HG03103 (cell line): Measurements from ENCODE around the gene LYG2.
"Not testable (repeated sequence)": the region's sequence is repeated elsewhere in the genome, so short reads cannot be mapped to it uniquely, and the experiment has no call there.

Experiments
- ATAC-seq: cut with Tn5 transposase; IDR thresholded peaks from one replicate; pipeline ENCODE4 v1.9.1; 2021; ENCODE audit warnings: low read depth; ENCODE audit not compliant: unreplicated experiment

Gene LYG2

DNA sequence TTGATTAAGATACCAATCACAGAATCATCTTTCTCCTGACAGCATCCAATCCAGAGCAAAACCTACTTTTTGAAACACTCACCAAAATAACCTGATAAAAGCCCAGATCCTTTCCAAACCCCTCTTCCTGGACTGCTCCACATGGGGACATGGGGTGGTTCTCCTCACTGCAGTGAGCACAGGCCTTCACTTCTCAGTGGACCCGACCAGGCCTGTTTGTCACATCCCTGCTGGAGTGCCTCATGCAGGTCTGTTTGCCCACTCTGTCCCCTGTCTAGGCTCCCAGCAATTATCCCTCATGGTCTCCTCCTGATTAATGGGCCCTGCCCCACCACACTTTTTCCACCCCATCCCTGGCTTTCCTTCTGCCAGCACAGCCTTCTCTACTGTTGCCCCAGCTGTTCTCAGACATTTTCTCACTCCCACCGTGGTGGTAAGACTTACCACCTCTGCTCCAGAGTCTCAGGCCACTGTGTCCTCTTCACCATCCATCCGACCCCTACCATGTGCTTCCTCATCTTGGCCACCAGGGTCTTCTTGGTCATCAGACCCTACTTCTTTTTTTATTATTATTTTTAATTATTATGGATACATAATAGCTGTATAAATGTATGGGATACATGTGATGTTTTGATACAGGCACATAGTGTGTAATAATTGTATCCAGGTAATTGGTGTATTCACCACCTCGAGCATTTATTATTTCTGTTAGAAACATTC lies 53.3 kb downstream of the LYG2 start:
- ATAC-seq: no peak

DNA sequence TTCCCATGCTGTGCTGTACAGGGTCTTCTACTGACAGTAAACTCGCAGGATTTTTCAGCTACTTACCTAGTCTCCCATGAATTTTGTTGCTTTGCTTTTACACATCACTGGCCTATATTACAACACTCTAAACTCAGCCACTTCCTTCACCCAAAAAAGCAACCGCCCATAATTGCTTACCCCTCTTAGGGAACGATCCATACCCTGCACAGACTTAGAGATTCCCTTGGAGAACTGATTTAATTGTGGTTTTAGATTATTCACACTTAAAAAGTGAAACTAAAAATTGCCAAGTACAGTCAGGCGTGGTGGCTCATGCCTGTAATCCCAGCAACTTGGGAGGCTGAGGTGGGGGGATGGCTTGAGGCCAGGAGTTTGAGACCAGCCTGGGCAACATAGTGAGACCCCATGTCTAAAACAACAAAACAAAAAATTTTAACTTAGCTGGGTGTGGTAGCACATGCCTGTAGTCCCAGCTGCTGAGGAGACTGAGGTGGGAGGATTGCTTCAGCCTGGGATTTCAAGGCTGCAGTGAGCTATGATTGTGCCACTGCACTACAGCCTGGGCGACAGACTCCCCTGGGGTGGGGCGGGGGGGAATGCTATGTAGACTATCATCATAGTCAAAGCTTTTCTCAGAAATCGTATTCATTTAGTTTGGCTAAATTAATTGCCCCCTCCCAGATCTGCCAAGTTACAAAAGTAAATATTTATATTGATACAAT lies 55.2 kb downstream of the LYG2 start:
- ATAC-seq: no peak

DNA sequence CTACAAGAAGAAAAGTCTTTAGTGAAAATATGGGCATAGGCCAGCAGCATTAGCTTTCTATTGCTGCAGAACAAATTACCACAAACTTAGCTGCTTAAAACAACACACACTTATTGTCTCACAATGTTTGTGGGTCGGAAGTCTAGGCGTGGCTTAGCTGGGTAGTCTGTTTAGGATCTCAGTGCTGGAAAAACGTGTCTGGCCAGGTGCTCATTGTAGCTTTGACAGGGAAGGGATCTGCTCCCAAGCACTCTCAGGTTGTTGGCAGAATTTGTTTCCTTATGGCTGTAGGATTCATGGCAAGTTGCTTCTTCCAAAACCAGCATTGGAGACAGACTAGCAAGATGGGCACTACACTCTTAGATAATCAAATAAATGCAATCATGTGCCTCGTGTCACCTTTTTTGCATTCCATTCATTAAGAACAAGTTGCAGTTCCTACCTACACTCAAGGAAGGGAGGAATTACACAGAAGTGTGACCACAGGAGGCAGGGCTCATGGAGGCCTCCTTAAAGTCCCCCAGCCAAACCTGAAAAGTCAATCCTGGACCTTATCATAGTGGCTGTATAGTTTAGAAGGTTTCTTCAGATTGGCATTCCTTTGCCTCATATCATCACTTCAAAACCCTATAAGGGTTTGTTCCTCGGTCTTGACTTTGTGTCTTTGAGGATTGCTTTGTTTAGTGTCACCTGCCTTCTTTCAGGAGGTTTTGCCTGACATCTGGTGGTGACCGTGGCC lies 57.2 kb downstream of the LYG2 start:
- ATAC-seq: no peak

DNA sequence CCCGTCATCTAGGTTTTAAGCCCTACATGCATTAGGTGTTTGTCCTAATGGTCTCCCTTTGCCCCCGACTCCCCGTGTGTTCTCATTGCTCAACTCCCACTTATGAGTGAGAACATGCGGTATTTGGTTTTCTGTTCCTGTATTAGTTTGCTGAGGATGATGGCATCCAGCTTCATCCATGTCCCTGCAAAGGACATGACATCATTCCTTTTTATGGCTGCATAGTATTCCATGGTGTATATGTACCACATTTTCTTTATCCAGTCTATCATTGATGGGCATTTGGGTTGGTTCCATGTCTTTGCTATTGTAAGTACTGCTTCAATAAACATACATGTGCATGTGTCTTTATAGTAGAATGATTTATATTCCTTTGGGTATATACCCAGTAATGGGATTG lies 63.1 kb downstream of the LYG2 start:
- not testable (repeated sequence) for ATAC-seq
